ENCODE measurements around the gene RBKS.

The RBKS gene

GRCh38 chr2:27863146-27863545 is 27.0 kb downstream of the RBKS start:
- DNase-seq (ENCODE audit: low read depth), result no peak
- TF ChIP-seq CTCF (conservative IDR thresholded peaks at IDR 0.05; ENCODE audit: low read depth, low read length), result no peak
- H3K4me3 ChIP-seq (ENCODE audit: low read depth, low read length), result no peak overlapping the region

GRCh38 chr2:27860111-27860510 is 30.1 kb downstream of the RBKS start:
- no peak for TF ChIP-seq CTCF (conservative IDR thresholded peaks at IDR 0.05; ENCODE audit: low read depth, low read length)
- H3K4me3 ChIP-seq (ENCODE audit: low read depth, low read length), result no peak overlapping the region
- peak; percentile 88 for DNase-seq (ENCODE audit: low read depth)

- no peak for TF ChIP-seq CTCF (conservative IDR thresholded peaks at IDR 0.05; ENCODE audit: low read depth, low read length)
- DNase-seq (ENCODE audit: low read depth), result peak; percentile 64
- H3K4me3 ChIP-seq (ENCODE audit: low read depth, low read length), result no peak overlapping the region
Measured at GRCh38 chr2:27857417-27858172, 32.6 kb downstream of the RBKS start.

GRCh38 chr2:27856956-27857355 is 33.2 kb downstream of the RBKS start:
- no peak for DNase-seq (ENCODE audit: low read depth)
- no peak overlapping the region for H3K4me3 ChIP-seq (ENCODE audit: low read depth, low read length)
- no peak for TF ChIP-seq CTCF (conservative IDR thresholded peaks at IDR 0.05; ENCODE audit: low read depth, low read length)

GRCh38 chr2:27856386-27856785 is 33.8 kb downstream of the RBKS start:
- no peak for DNase-seq (ENCODE audit: low read depth)
- no peak for TF ChIP-seq CTCF (conservative IDR thresholded peaks at IDR 0.05; ENCODE audit: low read depth, low read length)
- H3K4me3 ChIP-seq (ENCODE audit: low read depth, low read length), result no peak overlapping the region

- H3K4me3 ChIP-seq (ENCODE audit: low read depth, low read length), result no peak overlapping the region
- TF ChIP-seq CTCF (conservative IDR thresholded peaks at IDR 0.05; ENCODE audit: low read depth, low read length), result no peak
- peak; percentile 69 for DNase-seq (ENCODE audit: low read depth)
Measured at GRCh38 chr2:27855476-27855875, 34.7 kb downstream of the RBKS start.

- TF ChIP-seq CTCF (conservative IDR thresholded peaks at IDR 0.05; ENCODE audit: low read depth, low read length), result no peak
- DNase-seq (ENCODE audit: low read depth), result no peak
- no peak overlapping the region for H3K4me3 ChIP-seq (ENCODE audit: low read depth, low read length)
Measured at GRCh38 chr2:27854229-27854862, 35.8 kb downstream of the RBKS start.
